ENCODE measurements around the gene CEBPA. TPM values are rescaled to one million over a fixed set of nuclear protein-coding genes. Genes with fewer than 3 reads are reported as not detected.

The CEBPA gene
- total and polyA plus RNA-seq, 3 experiments from 2014 or later: 1.1 to 1.6 (median 1.3) TPM

DNA sequence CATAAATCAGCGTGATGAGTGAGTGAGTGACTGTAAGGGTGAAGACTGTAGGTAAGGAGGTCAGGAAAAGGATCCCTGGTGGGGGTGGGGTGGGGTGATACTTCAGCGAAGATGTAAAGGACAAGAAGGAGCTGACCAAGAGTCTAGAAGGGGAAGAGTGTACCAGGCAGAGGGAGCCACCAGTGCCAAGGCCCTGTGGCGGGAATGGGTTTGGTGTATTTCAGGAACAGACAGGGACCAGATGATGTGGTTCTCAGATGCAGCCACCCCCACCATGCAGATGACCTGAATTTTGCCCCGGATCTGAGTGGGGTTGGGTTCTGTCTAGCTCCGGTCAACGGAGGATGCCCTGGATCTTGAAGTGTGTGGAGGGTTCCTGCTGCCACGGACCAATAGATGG, 46.6 kb downstream of the CEBPA start:
- Histone ChIP-seq H3K27me3 (ENCODE audit: insufficient read depth, low read length, poor library complexity, severe bottlenecking) (no peaks in the 10 kb centered on the region), H3K27ac (ENCODE audit: low read depth, low read length) (no peak overlapping the region), H3K36me3 (ENCODE audit: insufficient read depth, low read length) (no peaks in the 10 kb centered on the region), H3K4me1 (ENCODE audit: insufficient read depth, low read length) (no peaks in the 10 kb centered on the region), H3K4me3 (ENCODE audit: low read length) (no peak overlapping the region), H3K9me3 (ENCODE audit: low read length) (no peaks in the 10 kb centered on the region)
- Mint-ChIP-seq H3K36me3 (peaks cover 0 to 3% (median 0%) of the 10 kb centered on the region in 3 donors), H3K9me3 (peaks cover 0 to 6% (median 4%) of the 10 kb centered on the region in 5 donors), H3K27ac (peak overlapping the region in 1 of 8 donors; percentile 84), H3K27me3 (peaks cover 1 to 8% of the 10 kb centered on the region in 2 donors), H3K4me3 (no peak overlapping the region), H3K4me1 (peaks cover 2 to 3% (median 3%) of the 10 kb centered on the region in 3 donors)
- DNase-seq: no peak
- CTCF ChIA-PET: interaction anchor here (0.8 kb wide), 1 partner anchor 20 kb away, joined by 4 read pairs; no protein-coding TSS in a partner anchor
- POLR2A ChIA-PET: no interaction called here

DNA sequence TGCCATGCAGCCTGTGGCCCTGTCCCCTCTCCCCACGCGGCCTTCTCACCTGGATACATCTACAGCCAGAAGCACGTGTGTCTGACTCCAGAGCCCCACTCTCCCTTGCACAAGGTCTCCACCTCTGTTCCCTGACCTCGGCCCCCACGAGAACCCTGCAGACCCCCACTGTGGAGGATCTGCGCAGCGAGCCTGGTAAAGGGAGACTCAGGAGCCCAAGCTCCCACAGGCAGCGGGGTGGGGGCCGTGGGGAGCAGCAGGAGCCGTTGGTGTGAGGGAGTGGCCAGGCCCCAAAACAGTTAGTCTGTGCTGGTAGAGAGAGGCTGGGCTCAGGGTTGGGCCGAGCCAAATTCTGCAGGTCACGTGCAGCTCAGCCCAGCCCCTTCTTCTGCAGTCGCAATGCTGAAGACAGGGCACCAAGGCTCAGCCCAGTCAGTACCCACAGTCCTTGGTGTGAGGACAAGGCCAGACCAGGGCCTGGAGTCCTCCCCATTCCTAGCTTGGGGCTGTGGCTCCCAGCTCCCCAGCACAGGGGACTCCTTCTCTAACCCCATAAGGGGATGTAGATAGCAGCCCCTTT, 48.0 kb downstream of the CEBPA start:
- H3K4me3 ChIP-seq (ENCODE audit: low read length): no peak overlapping the region
- H3K4me1 Mint-ChIP-seq: no peaks in the 10 kb centered on the region
- H3K4me3 Mint-ChIP-seq: no peak overlapping the region
- no peak overlapping the region for H3K27ac ChIP-seq (ENCODE audit: low read depth, low read length)
- H3K9me3 Mint-ChIP-seq: peaks cover 0 to 6% (median 4%) of the 10 kb centered on the region in 5 donors
- CTCF ChIA-PET: interaction anchor here (0.9 kb wide), 1 partner anchor 18 kb away, joined by 3 read pairs; no protein-coding TSS in a partner anchor
- no peak overlapping the region for H3K27ac Mint-ChIP-seq
- peaks cover 0 to 3% of the 10 kb centered on the region in 2 donors for H3K27me3 Mint-ChIP-seq
- no peaks in the 10 kb centered on the region for H3K27me3 ChIP-seq (ENCODE audit: insufficient read depth, low read length, poor library complexity, severe bottlenecking)
- H3K36me3 ChIP-seq (ENCODE audit: insufficient read depth, low read length): no peaks in the 10 kb centered on the region
- POLR2A ChIA-PET: no interaction called here
- no peaks in the 10 kb centered on the region for H3K9me3 ChIP-seq (ENCODE audit: low read length)
- DNase-seq: no peak
- H3K36me3 Mint-ChIP-seq: no peaks in the 10 kb centered on the region
- H3K4me1 ChIP-seq (ENCODE audit: insufficient read depth, low read length): no peaks in the 10 kb centered on the region

DNA sequence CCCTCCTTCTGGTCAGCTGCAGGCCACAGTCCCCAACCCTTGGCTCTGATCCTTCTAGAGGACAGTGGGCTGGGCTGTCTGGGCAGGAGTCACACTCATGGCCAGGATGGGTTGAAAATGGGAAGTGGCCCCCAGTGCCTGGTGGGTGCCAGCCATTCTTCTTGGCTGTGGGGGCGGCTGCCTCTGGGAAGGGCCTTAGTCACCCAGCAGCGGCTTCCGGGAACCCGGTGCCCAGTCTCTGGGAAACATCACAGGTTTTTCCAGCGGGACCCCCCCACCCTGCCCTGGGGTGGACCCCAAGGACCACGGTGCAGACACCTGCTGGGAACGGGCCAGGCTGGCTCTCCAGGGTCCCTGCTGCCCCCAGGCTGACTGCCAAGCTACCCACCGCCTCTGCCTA, 49.4 kb downstream of the CEBPA start:
- CTCF ChIA-PET: no interaction called here
- H3K9me3 ChIP-seq (ENCODE audit: low read length): no peaks in the 10 kb centered on the region

DNA sequence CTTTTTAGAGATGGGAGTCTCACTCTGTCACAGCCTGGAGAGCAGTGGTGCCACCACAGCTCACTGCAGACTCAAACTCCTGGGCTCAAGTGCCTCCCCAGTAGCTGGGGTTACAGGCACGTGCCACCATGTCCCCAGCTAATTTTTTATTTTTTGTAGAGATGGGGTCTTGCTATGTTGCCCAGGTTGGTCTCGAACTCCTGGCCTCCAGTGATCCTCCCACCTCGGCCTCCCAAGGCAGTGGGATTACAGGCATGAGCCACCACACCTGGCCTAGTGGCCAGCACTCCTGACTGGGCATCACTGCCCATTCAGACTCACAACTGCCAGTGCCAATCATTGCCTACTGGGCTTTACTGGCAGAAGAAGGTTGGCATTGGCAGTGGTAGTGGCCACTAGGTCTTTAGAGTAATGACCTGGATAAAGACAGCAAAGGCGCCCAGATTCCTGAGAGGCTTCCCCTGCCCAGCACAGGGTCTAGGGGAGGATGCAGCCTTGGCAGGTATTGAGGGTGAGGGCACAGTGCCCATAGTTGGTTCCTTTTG, 49.8 kb downstream of the CEBPA start:
- H3K27me3 ChIP-seq (ENCODE audit: insufficient read depth, low read length, poor library complexity, severe bottlenecking): no peaks in the 10 kb centered on the region
- ChIA-PET POLR2A (no interaction called here), CTCF (no interaction called here)
- H3K4me1 ChIP-seq (ENCODE audit: insufficient read depth, low read length): no peaks in the 10 kb centered on the region
- no peak overlapping the region for H3K4me3 ChIP-seq (ENCODE audit: low read length)
- Mint-ChIP-seq H3K4me1 (no peaks in the 10 kb centered on the region), H3K27me3 (peaks cover 0 to 3% of the 10 kb centered on the region in 2 donors), H3K36me3 (no peaks in the 10 kb centered on the region), H3K27ac (no peak overlapping the region), H3K4me3 (no peak overlapping the region), H3K9me3 (no peaks in the 10 kb centered on the region)
- no peak for DNase-seq
- no peaks in the 10 kb centered on the region for H3K9me3 ChIP-seq (ENCODE audit: low read length)
- H3K36me3 ChIP-seq (ENCODE audit: insufficient read depth, low read length): no peaks in the 10 kb centered on the region
- H3K27ac ChIP-seq (ENCODE audit: low read depth, low read length): no peak overlapping the region

More for the DNA sequence above, 49.4 kb downstream of the CEBPA start:
- no peaks in the 10 kb centered on the region for H3K27me3 ChIP-seq (ENCODE audit: insufficient read depth, low read length, poor library complexity, severe bottlenecking)
- no peak overlapping the region for H3K4me3 Mint-ChIP-seq
- no peak overlapping the region for H3K27ac Mint-ChIP-seq
- H3K27ac ChIP-seq (ENCODE audit: low read depth, low read length): no peak overlapping the region
- DNase-seq: no peak
- H3K9me3 Mint-ChIP-seq: peaks cover 0 to 3% (median 2%) of the 10 kb centered on the region in 5 donors
- H3K36me3 Mint-ChIP-seq: no peaks in the 10 kb centered on the region
- H3K4me1 ChIP-seq (ENCODE audit: insufficient read depth, low read length): no peaks in the 10 kb centered on the region
- POLR2A ChIA-PET: no interaction called here
- H3K36me3 ChIP-seq (ENCODE audit: insufficient read depth, low read length): no peaks in the 10 kb centered on the region
- no peak overlapping the region for H3K4me3 ChIP-seq (ENCODE audit: low read length)
- no peaks in the 10 kb centered on the region for H3K4me1 Mint-ChIP-seq
- peaks cover 0 to 3% of the 10 kb centered on the region in 2 donors for H3K27me3 Mint-ChIP-seq

DNA sequence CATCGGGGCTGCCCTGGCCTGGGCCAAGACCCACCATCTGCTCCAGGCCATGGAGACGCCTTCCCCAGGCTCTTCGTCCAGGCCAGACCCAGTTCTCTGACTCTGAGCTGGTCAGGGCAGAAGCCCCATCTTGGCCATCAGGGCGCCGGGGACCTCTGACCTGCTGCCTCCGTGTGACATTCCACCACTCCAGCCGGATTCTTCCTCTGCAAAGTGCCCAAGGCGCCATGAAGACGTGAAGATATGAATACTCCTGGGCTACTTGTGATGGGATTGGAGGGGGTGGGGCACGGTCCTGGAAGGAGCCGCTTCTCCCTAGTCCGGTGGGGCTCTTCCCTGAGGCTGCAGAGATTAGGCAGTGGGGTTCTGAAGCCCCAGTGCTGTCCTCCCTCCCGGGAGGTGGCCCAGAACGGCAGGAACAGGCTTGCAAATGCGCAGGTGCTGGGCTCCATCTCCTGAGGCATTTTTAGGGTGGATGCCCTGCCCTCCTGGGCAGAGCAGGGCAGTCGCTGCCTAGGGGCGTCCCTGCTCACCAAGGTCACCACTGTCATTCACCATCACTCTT, 50.7 kb downstream of the CEBPA start:
- Histone ChIP-seq H3K9me3 (ENCODE audit: low read length) (no peaks in the 10 kb centered on the region), H3K4me1 (ENCODE audit: insufficient read depth, low read length) (no peaks in the 10 kb centered on the region), H3K27ac (ENCODE audit: low read depth, low read length) (no peak overlapping the region), H3K36me3 (ENCODE audit: insufficient read depth, low read length) (no peaks in the 10 kb centered on the region), H3K27me3 (ENCODE audit: insufficient read depth, low read length, poor library complexity, severe bottlenecking) (no peaks in the 10 kb centered on the region), H3K4me3 (ENCODE audit: low read length) (no peak overlapping the region)
- ChIA-PET POLR2A (no interaction called here), CTCF (no interaction called here)
- Mint-ChIP-seq H3K4me3 (no peak overlapping the region), H3K27me3 (peaks cover 0 to 3% of the 10 kb centered on the region in 2 donors), H3K4me1 (no peaks in the 10 kb centered on the region), H3K27ac (no peak overlapping the region), H3K9me3 (no peaks in the 10 kb centered on the region), H3K36me3 (no peaks in the 10 kb centered on the region)
- no peak for DNase-seq

DNA sequence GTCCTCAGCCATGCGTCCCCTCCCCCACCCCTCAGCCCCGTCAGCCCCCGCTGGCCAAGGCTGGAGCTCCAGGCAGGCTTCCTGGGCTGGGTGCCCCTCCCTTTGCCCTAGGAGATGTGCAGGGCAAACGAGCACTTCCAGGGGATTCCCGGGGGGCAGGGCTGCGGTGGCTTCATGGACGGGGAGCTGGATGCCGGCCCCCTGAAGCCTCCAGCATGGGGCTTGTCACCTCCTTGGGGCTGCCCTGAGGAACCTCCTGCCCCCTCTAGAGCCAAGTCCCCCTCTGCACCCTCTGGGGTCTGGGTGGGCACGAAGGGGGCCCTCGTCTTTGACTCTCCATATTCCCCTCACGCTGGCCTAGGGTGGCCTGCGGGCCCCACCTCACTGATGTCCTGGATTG, 51.3 kb downstream of the CEBPA start:
- H3K27me3 Mint-ChIP-seq: peaks cover 0 to 3% of the 10 kb centered on the region in 2 donors
- ChIA-PET CTCF (no interaction called here), POLR2A (no interaction called here)
- Histone ChIP-seq H3K4me1 (ENCODE audit: insufficient read depth, low read length) (no peaks in the 10 kb centered on the region), H3K4me3 (ENCODE audit: low read length) (no peak overlapping the region), H3K36me3 (ENCODE audit: insufficient read depth, low read length) (no peaks in the 10 kb centered on the region), H3K27me3 (ENCODE audit: insufficient read depth, low read length, poor library complexity, severe bottlenecking) (no peaks in the 10 kb centered on the region), H3K27ac (ENCODE audit: low read depth, low read length) (no peak overlapping the region), H3K9me3 (ENCODE audit: low read length) (peaks cover 2% of the 10 kb centered on the region)
- no peak for DNase-seq
- no peak overlapping the region for H3K27ac Mint-ChIP-seq
- H3K4me1 Mint-ChIP-seq: no peaks in the 10 kb centered on the region
- no peak overlapping the region for H3K4me3 Mint-ChIP-seq
- H3K36me3 Mint-ChIP-seq: no peaks in the 10 kb centered on the region
- no peaks in the 10 kb centered on the region for H3K9me3 Mint-ChIP-seq

DNA sequence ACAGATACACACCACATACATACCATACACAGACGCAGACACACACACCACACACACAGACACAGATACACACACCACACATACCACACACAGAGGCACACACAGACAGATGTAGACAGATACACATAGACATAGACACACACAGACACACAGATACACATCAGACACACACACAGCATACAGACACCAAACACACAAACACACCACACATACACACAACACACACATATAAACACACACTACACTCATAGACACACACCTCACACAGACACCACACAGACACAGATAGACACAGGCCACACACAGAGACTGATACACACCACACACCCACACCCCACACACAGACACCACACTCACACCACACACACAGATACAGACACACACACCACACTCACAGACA, 51.8 kb downstream of the CEBPA start:
- H3K4me1 Mint-ChIP-seq: no peaks in the 10 kb centered on the region
- Histone ChIP-seq H3K36me3 (ENCODE audit: insufficient read depth, low read length) (no peaks in the 10 kb centered on the region), H3K4me1 (ENCODE audit: insufficient read depth, low read length) (no peaks in the 10 kb centered on the region), H3K27ac (ENCODE audit: low read depth, low read length) (no peak overlapping the region), H3K9me3 (ENCODE audit: low read length) (peaks cover 3% of the 10 kb centered on the region), H3K27me3 (ENCODE audit: insufficient read depth, low read length, poor library complexity, severe bottlenecking) (no peaks in the 10 kb centered on the region), H3K4me3 (ENCODE audit: low read length) (no peak overlapping the region)
- no peak for DNase-seq
- CTCF ChIA-PET: no interaction called here
- POLR2A ChIA-PET: no interaction called here
- no peaks in the 10 kb centered on the region for H3K36me3 Mint-ChIP-seq
- no peak overlapping the region for H3K27ac Mint-ChIP-seq
- H3K27me3 Mint-ChIP-seq: peaks cover under 1 to 3% of the 10 kb centered on the region in 2 donors
- H3K9me3 Mint-ChIP-seq: no peaks in the 10 kb centered on the region
- no peak overlapping the region for H3K4me3 Mint-ChIP-seq

All from CD8-positive, alpha-beta memory T cell (primary cell).